HepG2 (cell line): ENCODE results near the gene ATG4B. TPM values are rescaled to one million over a fixed set of nuclear protein-coding genes. Genes with fewer than 3 reads are reported as not detected.

Source experiments
- ASH2L ChIP-seq: fragments of 300-600, 200-600 bp; sonication (generic); IDR thresholded peaks from 2 replicates; pipeline ENCODE4 v1.7.0; 2017; ENCODE audit warnings: low read depth, mild to moderate bottlenecking, moderate library complexity, mixed read lengths, low read length; ENCODE audit not compliant: insufficient read length
- E2F5 ChIP-seq: sonication (generic); formaldehyde crosslinking; conservative IDR thresholded peaks from 2 replicates; pipeline ENCODE4 v1.4.0; 2020; ENCODE audit warnings: missing genetic modification reagents
- FOXO4 ChIP-seq: sonication (generic); formaldehyde crosslinking; conservative IDR thresholded peaks from 2 replicates; pipeline ENCODE4 v1.8.1; 2023; ENCODE audit warnings: missing genetic modification reagents
- GATA4 ChIP-seq: sonication (generic); IDR thresholded peaks from 2 replicates; pipeline ENCODE4 v1.6.1; 2016; ENCODE audit warnings: antibody characterized with exemption, low read depth, borderline replicate concordance
- HDAC6 ChIP-seq: fragments of 200-600 bp; sonication (generic); IDR thresholded peaks from 2 replicates; pipeline ENCODE4 v1.7.0; 2017; ENCODE audit warnings: mild to moderate bottlenecking, antibody characterized with exemption, low read length, low read depth
- HNRNPLL ChIP-seq: fragments of 200-400 bp; formaldehyde crosslinking; IDR thresholded peaks from 2 replicates; pipeline ENCODE4 v1.6.1; 2017; ENCODE audit warnings: mild to moderate bottlenecking, low read depth, low read length; ENCODE audit not compliant: poor library complexity, severe bottlenecking
- HOXD1 ChIP-seq: sonication (generic); formaldehyde crosslinking; IDR thresholded peaks from 2 replicates; pipeline ENCODE4 v1.5.0; 2020; ENCODE audit warnings: missing genetic modification reagents
- KDM5A ChIP-seq: fragments of 200-600 bp; sonication (generic); IDR thresholded peaks from 2 replicates; pipeline ENCODE4 v1.7.0; 2018; ENCODE audit warnings: antibody characterized with exemption, mild to moderate bottlenecking, low read length, borderline replicate concordance
- NFKBIZ ChIP-seq: IDR thresholded peaks from 2 replicates; pipeline ENCODE4 v1.6.1; 2018; ENCODE audit warnings: missing genetic modification reagents, missing compliant biosample characterization
- NR2C2 ChIP-seq: sonication (generic); formaldehyde crosslinking; IDR thresholded peaks from 2 replicates; pipeline ENCODE4 v1.4.0; 2020; ENCODE audit warnings: missing genetic modification reagents, mild to moderate bottlenecking, moderate library complexity, borderline replicate concordance
- SP4 ChIP-seq: sonication (generic); formaldehyde crosslinking; IDR thresholded peaks from 2 replicates; pipeline ENCODE4 v1.8.1; 2023; ENCODE audit warnings: mild to moderate bottlenecking, missing genetic modification reagents
- YEATS2 ChIP-seq: sonication (generic); formaldehyde crosslinking; IDR thresholded peaks from 2 replicates; pipeline ENCODE4 v1.4.0; 2020; ENCODE audit warnings: missing genetic modification reagents, borderline replicate concordance
- ZBTB39 ChIP-seq: sonication (generic); formaldehyde crosslinking; IDR thresholded peaks from 2 replicates; pipeline ENCODE4 v1.5.0; 2020; ENCODE audit warnings: missing genetic modification reagents
- ZEB1 ChIP-seq: IDR thresholded peaks from 2 replicates; pipeline ENCODE4 v1.6.1; 2012; ENCODE audit warnings: mild to moderate bottlenecking, low read depth, inconsistent platforms; ENCODE audit not compliant: insufficient replicate concordance
- ZNF18 ChIP-seq: sonication (generic); formaldehyde crosslinking; IDR thresholded peaks from 2 replicates; pipeline ENCODE4 v1.8.0; 2022; ENCODE audit warnings: mild to moderate bottlenecking, missing genetic modification reagents; ENCODE audit not compliant: insufficient replicate concordance
- polyA plus RNA-seq, 8 experiments: library from polyadenylated mRNA; depleted of rRNA in 3 of 8; stranded (reverse) in 7 of 8; unstranded in 1 of 8; fragments of >200 nt; fragmentation: Illumina TruSeq in 4 of 8; extraction: Trizol in 4 of 8; gene quantifications; 2 replicates each; pipeline versions ENCODE4 v1.2.1 to v1.2.3, GENCODE V29; 2011 to 2016; ENCODE audit warnings: low read depth in 4 of 8, missing spikeins in 1 of 8, mixed read lengths in 1 of 8; ENCODE audit not compliant: insufficient read depth in 1 of 8
- total RNA-seq, 5 experiments: library from RNA; depleted of rRNA; stranded (reverse); fragments of >200 nt; fragmentation: Illumina TruSeq; extraction: Trizol; gene quantifications; 2 replicates each; pipeline ENCODE4 v1.2.3, GENCODE V29; 2016; ENCODE audit warnings: low read depth in 1 of 5

Gene ATG4B
- total and polyA plus RNA-seq, 2 of the 13 experiments (the other 11 are each of a cell fraction or from before 2014, with no cell fraction given): 95.5 to 239 TPM

GRCh38 chr2:241637795-241638660 lies 535 bp downstream of the ATG4B start (continued):
- TF ChIP-seq HDAC6 (no peak), SP4 (CRISPR knock-in tag) (peak; percentile 6; the same call in 1 of the 2 replicates), HNRNPLL (peak; percentile 1), ASH2L (peak; percentile 82), NR2C2 (CRISPR knock-in tag) (peak; percentile 58), KDM5A (peak; percentile 76), GATA4 (no peak), ZNF18 (CRISPR knock-in tag) (peak; percentile 9), FOXO4 (CRISPR knock-in tag) (no peak), ZBTB39 (CRISPR knock-in tag) (no peak), HOXD1 (CRISPR knock-in tag) (no peak), E2F5 (CRISPR knock-in tag) (0 out of 2 replicates have a peak, but pooled peaks have one; percentile 9), YEATS2 (no peak), ZEB1 (peak; percentile 14), NFKBIZ (0 out of 2 replicates have a peak, but pooled peaks have one; percentile 4)
